Measurements from ENCODE around the gene EIF4E1B.
"Not testable (repeated sequence)": the region's sequence is repeated elsewhere in the genome, so short reads cannot be mapped to it uniquely, and the experiment has no call there.

The EIF4E1B gene

GRCh38 chr5:176629853-176630680 lies at the start of gene EIF4E1B, which contains the start of gene SNCB:
TSS of gene EIF4E1B (plus strand) at chr5:176630675. CDS start at chr5:176642788, 12,113 bp downstream.
TSS of gene SNCB (minus strand) at chr5:176630534. CDS start at chr5:176629654, 880 bp downstream.
- Histone ChIP-seq H3K4me3 (peak within 1 kb of the TSS in 5 of 7 experiments; percentile 5 to 27 (median 20)), H3K27ac (no peak within 1 kb of the TSS)

GRCh38 chr5:176581361-176581760 lies 49.1 kb upstream of the EIF4E1B start:
- H3K4me3 ChIP-seq = no peak overlapping the region
- H3K27ac ChIP-seq = no peak overlapping the region

GRCh38 chr5:176583076-176583475 lies 47.4 kb upstream of the EIF4E1B start:
- no peak overlapping the region for H3K27ac ChIP-seq
- no peak overlapping the region for H3K4me3 ChIP-seq

GRCh38 chr5:176587398-176587797 lies 43.1 kb upstream of the EIF4E1B start:
- Histone ChIP-seq H3K4me3 (no peak overlapping the region), H3K27ac (no peak overlapping the region)

- Histone ChIP-seq H3K4me3 (no peak overlapping the region), H3K27ac (no peak overlapping the region)
These were observed 42.2 kb upstream of the EIF4E1B start for GRCh38 chr5:176588297-176588696.

- Histone ChIP-seq H3K27ac (no peak overlapping the region), H3K4me3 (no peak overlapping the region)
These were observed 41.3 kb upstream of the EIF4E1B start for GRCh38 chr5:176589039-176589769.

- Histone ChIP-seq H3K4me3 (no peak overlapping the region), H3K27ac (no peak overlapping the region)
These were observed 40.3 kb upstream of the EIF4E1B start for GRCh38 chr5:176590035-176590717.

GRCh38 chr5:176591667-176592066 lies 38.8 kb upstream of the EIF4E1B start:
- H3K27ac ChIP-seq, H3K4me3 ChIP-seq: not testable (repeated sequence)

- H3K4me3 ChIP-seq = no peak overlapping the region
- H3K27ac ChIP-seq = no peak overlapping the region
These were observed 37.9 kb upstream of the EIF4E1B start for GRCh38 chr5:176592573-176592972.

GRCh38 chr5:176593273-176593869 lies 37.1 kb upstream of the EIF4E1B start:
- Histone ChIP-seq H3K4me3 (no peak overlapping the region), H3K27ac (no peak overlapping the region)

GRCh38 chr5:176594554-176594953 lies 35.9 kb upstream of the EIF4E1B start:
- Histone ChIP-seq H3K27ac (no peak overlapping the region), H3K4me3 (no peak overlapping the region)

GRCh38 chr5:176595386-176595943 lies 35.0 kb upstream of the EIF4E1B start:
- H3K4me3 ChIP-seq = no peak overlapping the region
- H3K27ac ChIP-seq = no peak overlapping the region

GRCh38 chr5:176596069-176596644 lies 34.3 kb upstream of the EIF4E1B start:
- no peak overlapping the region for H3K27ac ChIP-seq
- no peak overlapping the region for H3K4me3 ChIP-seq

GRCh38 chr5:176596689-176597416 lies 33.6 kb upstream of the EIF4E1B start:
- H3K27ac ChIP-seq = no peak overlapping the region
- H3K4me3 ChIP-seq = peak overlapping the region in 3 of 7 experiments; percentile 15 to 26 (median 19)

GRCh38 chr5:176597417-176598389 lies 32.8 kb upstream of the EIF4E1B start:
- H3K4me3 ChIP-seq = peak overlapping the region in 2 of 7 experiments; percentile 19 to 26
- no peak overlapping the region for H3K27ac ChIP-seq

- not testable (repeated sequence) for H3K27ac ChIP-seq, H3K4me3 ChIP-seq
These were observed 30.6 kb upstream of the EIF4E1B start for GRCh38 chr5:176599749-176600430.
